Activated CD8-positive, alpha-beta memory T cell treated with anti-CD3 and anti-CD28 coated beads, Interleukin-2, amount 50 U/mL, for 24 hours (primary cell): ENCODE measurements around the gene KISS1R.

Experiments
- DNase-seq: peaks from one replicate; pipeline ENCODE4 v3.0.0-alpha.2; 2020; ENCODE audit errors: extremely low read depth

KISS1R gene

DNA sequence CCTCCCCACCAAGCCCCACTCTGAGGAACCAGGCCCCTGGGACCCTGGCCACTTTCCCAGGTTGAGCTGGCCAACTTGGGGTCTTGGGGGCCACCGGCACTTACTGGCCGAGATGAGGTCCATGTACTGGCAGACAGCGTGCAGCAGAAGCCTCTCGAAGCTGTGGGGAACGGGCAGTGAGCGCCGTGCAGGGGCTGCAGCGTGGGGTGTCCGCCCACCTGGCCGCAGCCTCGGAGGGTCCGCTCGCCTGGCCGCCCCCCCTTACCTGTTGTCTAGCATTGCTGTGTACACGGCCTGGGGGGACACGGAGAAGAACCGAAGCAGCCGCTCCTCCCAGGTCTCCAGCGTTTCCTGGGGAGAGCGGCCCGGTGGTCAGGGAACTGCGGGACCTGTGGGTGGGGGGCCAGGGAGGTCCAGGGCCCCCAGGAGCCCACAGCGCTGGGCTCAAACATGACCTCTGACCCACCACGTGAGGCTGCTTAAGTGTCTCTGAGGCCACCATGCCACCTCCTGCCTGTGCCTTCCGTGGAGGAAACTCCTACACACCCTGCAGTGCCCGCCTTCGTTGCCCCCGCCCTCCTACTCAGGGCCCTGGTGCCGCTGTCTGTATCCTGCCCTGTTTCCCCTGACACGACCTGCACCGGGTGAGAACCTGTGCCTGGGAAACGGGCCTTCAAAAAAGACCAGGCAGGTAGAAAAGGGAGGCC is 17.6 kb upstream of the KISS1R start:
- DNase-seq, result no peak

DNA sequence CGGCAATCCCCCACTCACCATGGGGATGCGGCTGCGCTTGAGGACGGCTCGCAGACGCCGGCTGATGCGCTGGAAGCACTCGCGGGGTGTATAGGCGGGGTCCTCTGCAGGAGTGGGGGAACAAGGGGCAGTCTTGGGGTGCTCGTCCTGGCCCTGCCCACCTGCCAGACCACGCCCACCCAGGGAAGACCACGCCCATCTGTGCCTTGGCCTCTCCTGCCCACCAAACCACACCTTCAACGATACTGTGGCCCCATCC is 17.2 kb upstream of the KISS1R start:
- DNase-seq, result no peak

- DNase-seq, result no peak
These were observed 16.6 kb upstream of the KISS1R start for GRCh38 chr19:900302-901111.

DNA sequence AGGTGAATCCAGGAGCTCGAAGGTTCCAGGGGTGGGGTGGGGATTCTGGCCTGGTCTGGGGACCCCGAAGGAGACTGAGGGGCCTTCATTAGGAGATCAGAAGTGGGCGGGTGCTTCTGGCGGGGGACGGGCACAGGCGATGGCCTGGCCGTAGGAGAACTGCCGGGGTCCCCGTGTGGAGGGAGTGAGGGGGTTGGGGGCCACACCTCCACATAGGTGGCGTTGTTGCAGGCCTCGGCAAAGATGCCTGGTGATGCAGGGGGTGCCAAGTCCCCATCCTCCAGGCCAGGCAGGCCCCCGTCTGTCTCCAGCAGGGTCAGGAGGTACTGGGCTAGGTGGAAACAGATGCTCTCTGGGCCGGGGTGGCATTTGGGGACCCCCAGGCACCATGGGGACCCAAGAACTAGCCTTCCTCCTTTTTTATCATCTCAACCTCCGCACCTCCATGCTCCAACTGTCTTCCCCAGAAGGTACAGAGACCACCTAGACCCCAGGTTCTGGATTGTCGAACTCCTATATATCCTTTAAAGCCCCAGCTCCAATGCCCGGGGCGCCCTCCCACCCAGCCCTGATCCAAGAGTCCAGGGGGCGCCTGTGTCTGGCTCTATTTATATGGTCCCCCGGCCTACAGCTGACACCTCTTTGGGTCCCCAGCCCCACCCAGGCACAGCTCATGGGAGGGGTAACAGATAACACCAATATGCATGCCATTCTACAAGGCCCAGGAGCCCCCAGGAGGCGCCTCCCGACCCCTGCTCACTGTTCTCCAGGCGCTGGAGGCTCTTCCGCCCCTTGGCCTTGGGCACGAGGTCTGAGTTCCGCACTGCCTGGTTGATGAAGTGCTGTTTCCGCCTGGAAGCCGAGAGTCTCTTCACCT is 15.7 kb upstream of the KISS1R start:
- no peak for DNase-seq

GRCh38 chr19:902093-902370 is 15.1 kb upstream of the KISS1R start:
- DNase-seq, result no peak

DNA sequence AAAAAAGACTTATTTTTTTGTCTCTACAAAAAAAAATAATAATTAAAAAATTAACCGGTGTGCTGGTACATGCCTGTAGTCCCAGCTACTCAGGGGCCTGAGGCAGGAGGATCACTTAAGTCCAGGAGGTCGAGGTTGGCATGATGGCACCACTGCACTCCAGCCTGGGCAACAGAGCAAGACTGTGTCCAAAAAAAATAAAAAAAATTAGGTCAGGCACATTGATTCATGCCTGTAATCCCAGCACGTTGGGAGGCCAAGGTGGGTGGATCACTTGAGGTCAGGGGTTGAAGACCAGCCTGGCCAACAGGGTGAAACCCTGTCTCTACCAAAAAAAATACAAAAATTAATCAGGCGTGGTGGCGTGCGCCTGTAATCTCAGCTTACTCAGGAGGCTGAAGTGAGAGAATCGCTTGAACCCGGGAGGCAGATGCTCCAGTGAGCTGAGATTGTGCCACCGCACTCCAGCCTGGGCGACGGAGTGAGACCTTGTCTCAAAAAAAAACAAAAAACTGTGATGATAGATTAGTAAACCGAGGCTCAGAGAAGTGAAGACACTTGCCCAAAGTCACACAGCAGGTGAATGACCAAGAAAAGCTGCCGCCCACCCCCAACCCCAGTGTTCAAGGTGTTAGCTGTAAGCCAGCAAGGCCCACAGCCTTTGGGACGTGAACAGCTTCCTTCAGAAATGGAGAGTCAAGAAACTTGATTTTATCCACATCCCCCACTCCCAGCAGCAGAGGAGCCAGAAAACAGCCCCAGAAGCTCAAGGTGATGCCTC is 14.5 kb upstream of the KISS1R start:
- DNase-seq, result no peak

DNA sequence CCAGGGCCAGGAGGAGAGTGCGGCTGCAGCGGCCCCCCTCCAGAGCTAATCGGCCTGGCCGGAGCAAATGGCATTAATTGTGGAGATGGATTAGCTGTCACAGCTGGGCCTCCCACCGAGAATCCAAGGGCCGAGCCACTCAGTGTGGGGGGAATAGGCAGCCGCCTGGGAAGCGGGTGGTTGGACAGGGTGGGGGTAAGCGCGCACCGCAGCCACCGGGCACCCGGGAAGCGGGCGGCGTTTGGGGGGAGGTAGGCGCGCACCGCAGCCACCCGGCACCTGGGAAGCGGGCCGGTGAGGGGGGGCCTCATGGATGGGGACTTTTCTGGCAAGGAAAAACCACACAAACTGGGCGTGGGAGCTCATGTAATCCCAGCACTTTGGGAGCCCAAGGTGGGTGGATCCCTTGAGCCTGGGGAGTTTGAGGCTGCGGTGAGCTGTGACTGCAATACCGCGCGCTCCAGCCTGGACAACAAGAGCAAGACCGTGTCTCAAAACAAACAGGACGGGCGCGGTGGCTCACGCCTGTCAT is 13.8 kb upstream of the KISS1R start:
- no peak for DNase-seq

GRCh38 chr19:904545-904944 is 12.6 kb upstream of the KISS1R start:
- DNase-seq, result no peak

DNA sequence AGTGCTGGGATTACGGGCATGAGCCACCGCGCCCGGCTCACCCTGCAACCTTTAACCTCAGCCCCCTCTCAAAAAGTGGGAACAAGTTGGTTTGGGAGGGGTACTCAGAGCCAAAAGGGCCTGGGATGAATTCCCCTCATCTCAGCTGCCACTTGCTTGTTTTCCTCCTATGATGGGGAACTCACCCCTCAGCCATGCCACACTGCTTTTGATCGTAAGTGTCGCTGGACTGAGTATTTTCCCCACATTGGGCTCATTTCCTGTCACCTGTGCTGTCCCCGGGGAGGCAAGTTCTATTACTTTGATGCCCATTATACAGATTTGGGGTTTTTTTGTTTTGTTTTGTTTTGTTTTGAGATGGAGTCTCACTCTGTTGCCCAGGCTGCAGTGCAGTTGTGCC is 10.7 kb upstream of the KISS1R start:
- DNase-seq, result no peak

GRCh38 chr19:907183-907853 is 9.8 kb upstream of the KISS1R start:
- no peak for DNase-seq

GRCh38 chr19:911197-912033 is 5.7 kb upstream of the KISS1R start:
- no peak for DNase-seq

- DNase-seq, result no peak
These were observed 4.7 kb upstream of the KISS1R start for GRCh38 chr19:912181-913079.

GRCh38 chr19:913080-913748 is 3.9 kb upstream of the KISS1R start, which contains the start of gene R3HDM4:
Gene R3HDM4, minus strand, starts transcription at chr19:913219. Its CDS starts 62 bp downstream, at chr19:913157.
- no peak for DNase-seq

- DNase-seq, result no peak
These were observed 349 bp upstream of the KISS1R start for GRCh38 chr19:916645-917322.

GRCh38 chr19:918152-918437 is 962 bp downstream of the KISS1R start:
- no peak for DNase-seq

GRCh38 chr19:918481-919198 is 1.5 kb downstream of the KISS1R start:
- DNase-seq, result no peak

DNA sequence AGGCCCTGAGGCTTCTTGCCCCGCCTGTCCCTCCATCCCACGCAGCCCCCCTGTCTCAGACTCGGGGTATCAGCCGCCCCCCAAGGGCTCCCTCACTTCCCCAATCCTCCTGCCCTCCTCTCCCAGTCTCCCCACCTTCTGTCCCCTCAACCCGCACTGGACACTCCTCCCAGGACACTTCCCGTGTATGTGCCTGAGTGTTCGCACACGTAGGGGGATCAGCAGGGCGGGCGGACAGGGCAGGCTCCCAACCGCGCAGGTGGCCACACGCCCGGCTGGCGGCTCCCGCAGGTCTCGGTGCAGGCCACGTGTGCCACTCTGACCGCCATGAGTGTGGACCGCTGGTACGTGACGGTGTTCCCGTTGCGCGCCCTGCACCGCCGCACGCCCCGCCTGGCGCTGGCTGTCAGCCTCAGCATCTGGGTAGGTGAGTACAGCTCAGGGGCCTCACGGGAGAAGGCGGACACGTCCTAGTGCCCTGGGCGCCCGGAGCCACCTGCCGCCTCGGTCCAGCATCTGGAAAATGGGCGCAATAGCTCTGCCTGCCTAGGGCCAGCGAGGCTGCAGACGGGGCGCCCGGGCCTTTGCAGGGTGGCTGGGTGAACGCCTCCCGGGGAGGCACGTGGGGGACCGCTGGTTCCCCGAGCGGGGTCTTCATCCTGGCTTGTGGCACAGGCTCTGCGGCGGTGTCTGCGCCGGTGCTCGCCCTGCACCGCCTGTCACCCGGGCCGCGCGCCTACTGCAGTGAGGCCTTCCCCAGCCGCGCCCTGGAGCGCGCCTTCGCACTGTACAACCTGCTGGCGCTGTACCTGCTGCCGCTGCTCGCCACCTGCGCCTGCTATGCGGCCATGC is 2.3 kb downstream of the KISS1R start:
- no peak for DNase-seq
